HG02571 (cell line): ENCODE measurements around the gene SLC13A2.
"Not testable (repeated sequence)": the region's sequence is repeated elsewhere in the genome, so short reads cannot be mapped to it uniquely, and the experiment has no call there.

ENCODE experiments used
- ATAC-seq: cut with Tn5 transposase; IDR thresholded peaks from one replicate; pipeline ENCODE4 v1.9.1; 2021; ENCODE audit warnings: mild to moderate bottlenecking, moderate library complexity; ENCODE audit not compliant: unreplicated experiment

SLC13A2 gene, protein sequence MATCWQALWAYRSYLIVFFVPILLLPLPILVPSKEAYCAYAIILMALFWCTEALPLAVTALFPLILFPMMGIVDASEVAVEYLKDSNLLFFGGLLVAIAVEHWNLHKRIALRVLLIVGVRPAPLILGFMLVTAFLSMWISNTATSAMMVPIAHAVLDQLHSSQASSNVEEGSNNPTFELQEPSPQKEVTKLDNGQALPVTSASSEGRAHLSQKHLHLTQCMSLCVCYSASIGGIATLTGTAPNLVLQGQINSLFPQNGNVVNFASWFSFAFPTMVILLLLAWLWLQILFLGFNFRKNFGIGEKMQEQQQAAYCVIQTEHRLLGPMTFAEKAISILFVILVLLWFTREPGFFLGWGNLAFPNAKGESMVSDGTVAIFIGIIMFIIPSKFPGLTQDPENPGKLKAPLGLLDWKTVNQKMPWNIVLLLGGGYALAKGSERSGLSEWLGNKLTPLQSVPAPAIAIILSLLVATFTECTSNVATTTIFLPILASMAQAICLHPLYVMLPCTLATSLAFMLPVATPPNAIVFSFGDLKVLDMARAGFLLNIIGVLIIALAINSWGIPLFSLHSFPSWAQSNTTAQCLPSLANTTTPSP

DNA sequence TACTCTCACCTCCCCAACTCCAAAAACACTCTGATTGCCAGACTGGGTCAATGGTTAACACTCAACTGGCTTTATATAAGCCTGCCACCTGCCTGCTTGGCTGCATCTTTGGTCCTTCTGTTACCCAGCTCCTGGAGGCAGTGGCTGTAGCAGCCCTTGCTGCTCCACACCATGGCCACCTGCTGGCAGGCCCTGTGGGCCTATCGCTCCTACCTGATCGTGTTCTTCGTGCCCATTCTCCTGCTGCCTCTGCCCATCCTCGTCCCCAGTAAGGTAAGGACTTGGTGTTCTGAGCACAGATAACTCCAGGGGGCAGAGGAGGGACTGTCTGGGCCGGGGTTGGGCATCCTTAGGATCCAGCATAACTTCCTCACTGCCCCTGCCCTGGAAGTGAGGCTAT is at the start of gene SLC13A2:
Gene SLC13A2 (plus strand): TSS at position 103 of the 400 bp plus-strand sequence. CDS start 69 bp downstream, at position 172.
- no peak for ATAC-seq

GRCh38 chr17:28425206-28425605 is 48.2 kb upstream of the SLC13A2 start:
- no peak for ATAC-seq

DNA sequence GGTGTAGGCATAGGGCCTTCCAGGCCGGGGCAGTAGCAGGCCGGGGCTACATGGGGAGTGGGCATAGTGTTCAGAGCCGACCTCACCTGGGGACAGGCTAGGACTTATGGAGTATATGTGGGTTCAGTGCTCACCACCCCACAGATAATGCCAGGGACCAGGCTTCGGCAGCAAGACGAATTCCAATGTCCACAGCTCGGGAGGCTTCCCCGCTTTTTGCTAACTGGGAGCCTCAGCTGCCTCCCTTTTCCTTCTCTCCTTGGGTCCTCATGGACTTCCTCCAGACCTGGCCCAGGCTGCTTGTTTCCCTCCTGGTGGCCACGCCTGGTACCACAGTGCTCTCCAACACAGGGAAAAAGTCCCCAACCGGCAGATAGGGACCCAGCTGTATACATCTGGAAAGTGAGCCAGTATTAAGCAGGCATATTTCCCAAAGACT is 47.3 kb upstream of the SLC13A2 start:
- no peak for ATAC-seq

GRCh38 chr17:28427371-28427770 is 46.1 kb upstream of the SLC13A2 start:
- ATAC-seq: no peak

DNA sequence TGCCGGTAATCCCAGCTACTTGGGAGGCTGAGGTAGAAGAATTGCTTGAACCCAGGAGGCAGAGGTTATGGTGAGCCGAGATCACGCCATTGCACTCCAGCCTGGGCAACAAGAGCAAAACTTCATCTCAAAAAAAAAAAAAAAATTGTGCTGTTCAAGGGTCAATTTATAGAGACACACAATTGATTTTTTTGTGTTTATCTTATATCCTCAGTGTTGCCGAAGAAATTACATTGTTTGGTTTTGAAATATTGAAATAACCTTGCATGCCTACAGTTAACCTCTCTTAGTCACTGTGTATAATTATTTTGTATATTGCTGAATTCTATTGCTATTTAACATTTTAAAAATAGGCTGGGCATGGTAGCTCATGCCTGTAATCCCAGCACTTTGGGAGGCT is 45.5 kb upstream of the SLC13A2 start:
- ATAC-seq: not testable (repeated sequence)

DNA sequence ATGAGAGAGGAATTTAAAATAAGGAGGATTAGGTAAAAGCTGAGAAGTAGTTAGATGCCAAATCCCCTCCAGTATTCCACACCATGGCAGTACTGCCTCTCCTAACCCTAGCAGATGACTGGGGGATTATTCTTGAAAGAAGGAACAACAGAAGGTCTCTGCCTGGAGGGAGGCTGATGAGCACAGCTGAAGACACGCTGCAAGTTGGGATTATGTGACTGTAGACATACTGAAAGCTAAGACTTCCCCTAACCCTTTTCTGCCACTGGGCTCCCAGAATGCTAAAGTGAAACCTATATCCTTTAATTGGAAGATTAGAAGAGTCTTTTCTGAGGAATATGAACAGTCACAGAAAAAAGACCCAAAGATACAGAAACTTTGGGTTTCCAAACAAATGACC is 39.7 kb upstream of the SLC13A2 start:
- ATAC-seq: no peak

DNA sequence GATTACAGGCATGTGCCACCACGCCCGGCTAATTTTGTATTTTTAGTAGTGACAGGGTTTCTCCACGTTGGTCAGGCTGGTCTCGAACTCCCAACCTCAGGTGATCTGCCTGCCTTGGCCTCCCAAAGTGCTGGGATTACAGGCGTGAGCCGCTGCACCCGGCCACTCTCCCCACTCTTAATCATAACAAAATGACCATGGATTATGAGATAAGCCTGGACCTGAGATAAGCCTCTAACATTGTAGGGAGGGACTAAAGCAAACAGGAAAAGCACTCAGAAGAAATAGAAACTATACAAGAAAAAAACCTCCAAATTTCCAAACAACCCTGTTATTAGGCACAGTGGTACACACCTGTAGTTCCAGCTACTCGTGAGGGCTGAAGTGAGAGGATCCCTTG is 39.1 kb upstream of the SLC13A2 start:
- not testable (repeated sequence) for ATAC-seq

DNA sequence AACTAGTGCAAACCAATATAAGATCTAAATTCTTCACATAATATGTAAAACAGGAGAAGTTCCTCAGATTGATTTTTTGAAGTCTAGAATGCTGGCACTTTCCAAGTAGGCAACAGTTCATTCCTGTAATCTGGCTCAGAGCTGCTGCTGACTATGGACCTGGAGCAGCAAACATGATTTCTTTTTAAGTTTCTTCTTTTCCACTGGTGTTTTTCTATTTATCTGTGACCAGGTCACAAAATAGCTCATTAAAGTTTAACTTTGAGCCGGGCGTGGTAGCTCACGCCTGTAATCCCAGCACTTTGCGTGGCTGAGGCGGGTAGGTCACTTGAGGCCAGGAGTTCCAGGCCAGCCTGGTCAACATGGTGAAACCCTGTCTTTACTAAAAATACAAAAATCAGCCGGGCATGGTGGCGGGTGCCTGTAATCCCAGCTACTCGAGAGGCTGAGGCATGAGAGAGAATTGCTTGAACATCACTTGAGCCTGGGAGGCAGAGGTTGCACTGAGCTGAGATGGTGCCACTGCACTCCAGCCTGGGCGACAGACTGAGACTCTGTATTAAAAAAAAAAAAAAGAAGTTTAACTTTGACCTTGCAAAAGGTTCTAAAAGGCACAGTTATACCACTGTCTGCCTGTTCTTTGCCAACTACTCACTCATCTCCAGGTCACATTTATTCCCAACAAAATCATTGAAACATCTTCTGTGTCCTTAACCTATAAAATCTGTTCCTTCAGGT is 29.4 kb upstream of the SLC13A2 start:
- no peak for ATAC-seq

DNA sequence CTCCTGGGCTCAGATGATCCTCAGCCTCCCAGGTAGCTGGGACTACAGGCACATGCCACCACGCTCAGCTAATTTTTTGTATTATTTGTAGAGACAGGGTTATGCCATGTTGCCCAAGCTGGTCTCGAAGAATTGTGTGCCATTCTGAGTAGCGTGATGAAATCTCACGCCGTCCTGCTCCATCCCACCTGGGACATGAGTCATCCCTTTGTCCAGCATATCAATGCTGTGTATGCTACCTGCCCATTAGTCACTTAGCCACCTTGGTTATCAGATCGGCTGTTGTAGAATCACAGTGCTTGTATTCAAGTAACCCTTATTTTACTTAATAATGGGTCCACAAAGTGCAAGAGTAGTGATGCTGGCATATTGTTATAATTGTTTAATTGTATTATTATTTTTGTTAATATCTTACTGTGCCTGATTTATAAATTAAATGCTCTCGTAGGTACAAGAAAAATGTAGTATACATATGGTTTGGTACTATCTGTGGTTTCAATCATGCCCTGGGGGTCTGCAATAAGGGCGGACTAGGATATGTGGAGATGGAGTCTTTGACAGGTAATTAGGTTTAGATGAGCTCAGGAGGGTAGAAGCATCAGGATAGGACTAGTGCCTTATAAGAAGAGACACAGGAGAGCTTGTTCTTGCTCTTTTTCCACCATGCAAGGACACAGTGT is 26.6 kb upstream of the SLC13A2 start:
- no peak for ATAC-seq

DNA sequence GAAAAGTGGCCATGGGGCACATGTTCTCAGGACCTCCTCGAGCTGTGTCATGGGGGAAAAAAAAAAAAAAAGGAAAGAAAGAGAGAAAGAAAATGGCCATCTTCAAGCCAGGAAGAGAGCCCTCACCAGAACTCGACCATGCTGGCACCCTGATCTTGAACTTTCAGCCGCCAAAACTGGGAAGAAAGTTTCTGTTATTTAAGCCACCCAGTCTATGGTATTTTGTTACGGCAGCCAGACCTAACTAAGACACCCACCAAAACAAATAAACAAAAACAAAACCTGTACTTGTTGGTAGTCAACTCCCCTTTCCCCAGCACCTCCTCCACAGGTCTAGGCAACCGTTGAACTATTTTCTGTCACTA is 26.1 kb upstream of the SLC13A2 start:
- no peak for ATAC-seq

GRCh38 chr17:28449859-28450258 is 23.6 kb upstream of the SLC13A2 start:
- ATAC-seq: no peak

DNA sequence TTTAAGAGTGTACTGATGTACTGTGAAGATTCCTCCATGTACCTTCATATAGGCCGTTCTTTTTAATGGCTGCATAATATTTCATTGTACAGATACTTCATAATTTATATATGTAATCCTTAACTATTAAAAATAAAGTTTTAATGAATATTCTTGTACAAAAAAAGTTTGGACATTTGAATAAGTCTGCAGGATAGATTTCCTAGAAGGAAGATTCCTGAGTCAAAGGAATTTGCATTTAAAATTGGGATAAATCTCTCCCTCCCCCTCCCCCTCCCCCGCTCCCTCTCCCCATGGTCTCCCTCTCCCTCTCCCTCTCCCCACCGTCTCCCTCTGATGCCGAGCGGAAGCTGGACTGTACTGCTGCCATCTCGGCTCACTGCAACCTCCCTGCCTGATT is 15.6 kb upstream of the SLC13A2 start:
- no peak for ATAC-seq

DNA sequence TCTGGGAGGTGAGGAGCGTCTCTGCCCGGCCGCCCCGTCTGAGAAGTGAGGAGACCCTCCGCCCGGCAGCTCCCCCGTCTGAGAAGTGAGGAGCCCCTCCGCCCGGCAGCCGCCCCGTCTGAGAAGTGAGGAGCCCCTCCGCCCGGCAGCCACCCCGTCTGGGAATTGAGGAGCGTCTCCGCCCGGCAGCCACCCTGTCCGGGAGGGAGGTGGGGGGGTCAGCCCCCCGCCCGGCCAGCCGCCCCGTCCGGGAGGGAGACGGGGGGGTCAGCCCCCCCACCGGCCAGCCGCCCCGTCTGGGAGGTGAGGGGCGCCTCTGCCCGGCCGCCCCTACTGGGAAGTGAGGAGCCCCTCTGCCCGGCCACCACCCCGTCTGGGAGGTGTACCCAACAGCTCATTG is 14.6 kb upstream of the SLC13A2 start:
- ATAC-seq: not testable (repeated sequence)

GRCh38 chr17:28460901-28461300 is 12.5 kb upstream of the SLC13A2 start:
- ATAC-seq: no peak

DNA sequence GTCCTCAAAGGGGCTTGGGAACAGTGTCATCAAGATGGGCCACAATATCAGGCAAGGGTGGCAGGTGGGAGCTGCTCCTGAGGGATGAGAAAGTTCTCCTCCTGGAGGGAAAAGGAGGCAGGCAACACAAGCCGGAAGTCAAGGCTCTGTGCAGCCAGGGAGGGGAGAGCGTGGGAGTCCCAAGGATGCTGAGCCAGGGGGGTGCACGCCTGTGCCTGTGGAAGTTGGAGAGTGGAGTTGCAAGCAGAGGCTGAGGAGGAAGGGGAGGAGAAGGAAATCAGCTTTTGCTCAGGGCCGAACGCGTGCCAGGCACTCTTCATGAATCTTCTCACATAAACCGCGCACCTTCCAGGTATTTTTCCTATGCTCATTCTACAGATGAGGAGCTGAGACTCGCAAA is 7.4 kb upstream of the SLC13A2 start:
- ATAC-seq: no peak

GRCh38 chr17:28466521-28467048 is 6.9 kb upstream of the SLC13A2 start:
- no peak for ATAC-seq

- ATAC-seq: no peak
Measured at GRCh38 chr17:28467456-28468025, 5.9 kb upstream of the SLC13A2 start.

GRCh38 chr17:28468033-28468735 is 5.3 kb upstream of the SLC13A2 start:
- ATAC-seq: not testable (repeated sequence)

DNA sequence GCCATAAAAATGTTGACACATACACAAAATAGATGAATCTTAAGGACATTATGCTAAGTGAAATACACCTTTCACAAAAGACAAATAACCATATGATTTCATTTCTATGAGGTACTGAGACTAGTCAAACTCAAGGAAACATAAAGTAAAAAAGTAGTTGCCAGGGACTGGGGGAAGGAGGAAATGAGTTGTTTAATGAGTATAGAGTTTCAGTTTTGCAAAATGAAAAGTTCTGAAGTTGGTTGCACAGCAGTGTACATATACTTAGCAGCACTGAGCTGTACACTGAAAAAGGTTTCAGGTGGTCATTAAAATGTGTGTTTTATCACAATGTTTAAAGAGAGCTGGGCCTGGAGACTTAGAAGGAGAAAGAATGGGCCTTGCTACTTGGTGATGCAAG is 4.7 kb upstream of the SLC13A2 start:
- no peak for ATAC-seq

- ATAC-seq: no peak
Measured at GRCh38 chr17:28469376-28469775, 4.1 kb upstream of the SLC13A2 start.
